GM21723 (cell line): ENCODE results near the gene SIRPD.
"Not testable (repeated sequence)": the region's sequence is repeated elsewhere in the genome, so short reads cannot be mapped to it uniquely, and the experiment has no call there.

Experiments used
- ATAC-seq: cut with Tn5 transposase; IDR thresholded peaks from one replicate; pipeline ENCODE4 v1.9.1; 2021; ENCODE audit warnings: mild to moderate bottlenecking, moderate library complexity; ENCODE audit not compliant: unreplicated experiment

The SIRPD gene

DNA sequence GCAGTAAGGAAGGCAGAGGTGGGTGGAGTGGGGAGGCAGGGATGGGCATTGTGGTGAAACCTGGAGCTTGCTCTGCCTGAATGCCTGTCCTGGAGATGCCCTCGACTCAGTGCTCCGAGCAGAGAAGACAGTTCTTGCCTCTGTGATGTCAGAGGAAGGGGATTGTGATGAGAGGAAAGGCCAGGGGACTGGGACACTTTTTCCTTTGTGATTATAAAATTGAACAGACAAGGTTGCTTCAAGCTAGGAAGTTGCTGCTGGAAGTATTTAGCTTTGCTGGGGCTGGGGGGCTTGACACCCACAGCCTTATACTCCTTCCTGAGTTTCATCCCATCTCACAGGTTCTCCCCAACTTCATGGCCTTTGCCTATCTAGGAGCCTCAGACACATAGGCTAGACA, at the start of gene SIRPD:
TSS of gene SIRPD (minus strand) at position 101 of the 400 bp plus-strand sequence. CDS start at position 49, 52 bp downstream.
- no peak for ATAC-seq

DNA sequence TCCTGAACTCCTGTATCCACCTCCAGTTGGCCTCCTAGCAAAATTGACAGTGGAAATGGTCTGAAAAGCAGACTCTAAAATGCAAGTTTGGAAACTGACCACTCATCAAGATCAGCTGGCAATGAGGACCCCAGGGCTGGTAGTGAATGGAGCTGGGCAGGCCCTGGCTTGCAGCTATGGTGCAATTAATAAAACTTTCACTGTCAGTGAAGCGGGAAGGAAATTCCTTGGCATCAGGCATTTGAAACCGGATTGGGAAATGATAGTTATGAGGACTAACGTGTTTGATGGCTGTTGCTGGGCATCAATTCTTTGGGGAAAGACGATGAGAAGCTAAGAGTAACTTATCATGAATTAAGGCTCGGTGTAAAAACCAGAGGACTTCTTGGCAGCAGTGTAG, 43.2 kb upstream of the SIRPD start:
- ATAC-seq: no peak

DNA sequence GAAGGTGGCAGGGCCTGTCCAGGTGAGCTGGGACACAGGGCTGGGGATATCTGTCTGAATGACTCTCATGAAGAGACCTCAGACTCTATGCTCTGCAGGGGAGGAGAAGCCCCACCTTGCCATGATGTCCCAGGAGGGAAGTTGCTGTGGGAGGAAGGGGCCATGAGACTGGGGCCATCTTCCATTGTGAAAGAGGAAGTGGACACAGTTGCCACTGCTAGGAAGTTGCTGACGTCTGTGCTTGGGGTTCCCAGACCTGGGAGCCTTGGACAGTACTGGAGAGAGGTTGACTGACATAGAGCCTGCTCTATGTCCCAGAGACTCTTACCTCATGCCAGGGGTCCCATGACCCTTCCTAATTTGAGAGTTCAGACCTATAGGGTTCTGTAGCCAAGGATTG, 37.8 kb upstream of the SIRPD start:
- ATAC-seq: no peak

DNA sequence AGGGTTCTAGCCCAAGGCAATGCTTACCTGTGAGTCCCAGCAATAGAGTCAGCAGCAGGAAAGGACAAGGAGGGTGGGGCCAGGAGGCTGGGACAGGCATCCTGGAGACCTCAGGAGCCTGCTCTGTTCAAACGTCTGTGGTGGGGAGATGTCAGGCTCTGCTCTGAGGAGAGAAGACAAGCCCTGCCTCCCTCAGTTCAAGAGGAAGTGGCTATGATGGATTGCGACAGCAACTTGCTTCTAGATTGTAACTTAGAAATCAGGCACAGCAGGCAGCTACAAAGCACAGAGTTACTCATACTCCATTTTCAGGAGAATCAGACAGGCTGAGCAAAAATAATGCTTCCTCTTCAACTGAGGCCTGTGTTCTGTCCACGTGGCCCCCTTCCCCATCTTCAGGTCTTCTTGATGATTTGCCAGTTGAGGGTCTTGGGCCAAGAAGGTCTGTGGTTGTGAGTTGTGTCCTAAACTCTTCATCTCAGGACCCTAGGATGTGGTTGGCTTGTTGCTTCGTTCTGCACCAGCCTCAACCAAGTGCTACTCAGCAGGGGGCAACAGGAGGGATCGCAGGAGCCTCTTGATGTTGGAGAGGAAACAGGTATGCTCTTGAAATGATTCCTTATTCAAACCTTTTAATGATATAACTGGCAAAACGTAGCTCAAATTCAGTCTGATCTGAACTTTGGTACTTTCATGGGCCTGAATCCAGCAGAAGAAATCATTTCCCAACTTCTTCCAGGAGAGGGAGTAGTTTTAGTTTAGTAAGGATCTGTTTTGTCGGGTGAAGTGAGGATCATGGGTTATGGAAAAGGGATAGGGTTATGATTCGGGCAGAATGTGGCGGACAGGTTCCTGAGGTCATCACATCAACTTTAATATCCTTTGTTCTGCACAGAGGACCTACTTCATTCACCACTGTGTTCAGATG, 31.3 kb upstream of the SIRPD start:
- no peak for ATAC-seq

DNA sequence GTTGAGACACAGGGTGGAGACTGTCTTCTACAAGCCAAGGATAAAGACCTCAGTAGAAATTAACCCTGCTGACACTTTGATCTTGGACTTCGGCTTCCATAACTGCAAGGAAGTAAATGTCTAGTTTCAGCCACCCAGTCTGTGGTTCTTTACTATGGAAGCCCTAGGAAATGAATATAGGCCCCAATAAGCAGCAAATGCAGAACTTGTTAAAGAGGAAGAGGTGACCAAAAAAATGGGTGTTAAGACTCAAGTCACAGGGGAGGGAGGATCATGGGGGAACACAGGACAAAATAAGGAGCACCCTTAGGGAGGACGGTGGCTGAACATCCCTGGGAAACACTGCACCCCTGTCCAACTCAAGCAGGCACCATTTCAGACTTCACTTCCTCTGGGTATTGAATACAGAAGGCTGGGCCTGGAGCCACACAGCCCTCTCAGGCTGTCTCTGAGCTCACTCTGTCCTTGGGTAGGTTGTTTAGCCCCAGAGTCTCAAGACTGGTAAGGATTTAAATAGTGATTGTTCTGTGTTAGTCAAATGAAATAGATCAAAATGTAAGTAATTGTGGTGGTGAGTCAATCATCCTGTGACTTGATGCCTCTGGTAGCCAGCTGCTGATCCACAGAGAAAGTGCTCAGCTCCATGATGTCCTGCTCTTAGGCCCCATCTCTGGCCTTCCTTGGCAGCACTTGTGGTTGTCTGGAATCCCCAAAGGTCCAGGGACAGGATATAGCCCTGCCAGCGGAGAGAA, 30.5 kb upstream of the SIRPD start:
- ATAC-seq: no peak

DNA sequence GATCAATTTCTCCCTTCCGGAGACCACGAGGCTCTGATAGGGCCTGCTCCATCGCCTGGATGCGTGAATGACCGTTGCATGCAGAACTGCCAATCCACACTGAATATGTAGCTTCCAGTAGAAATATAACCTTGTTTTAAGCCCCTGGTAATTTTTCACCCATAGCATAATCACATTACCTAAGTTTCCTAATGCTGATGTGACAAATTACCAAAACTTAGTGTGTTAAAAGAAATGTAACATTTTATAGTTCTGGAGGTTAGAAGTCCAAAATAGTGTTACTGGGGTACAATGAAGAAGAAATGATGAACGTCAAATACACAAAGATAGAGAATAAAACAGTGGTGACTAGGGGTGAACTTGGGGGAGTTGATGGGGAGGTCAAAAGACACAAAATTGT, 22.0 kb upstream of the SIRPD start:
- ATAC-seq: no peak

DNA sequence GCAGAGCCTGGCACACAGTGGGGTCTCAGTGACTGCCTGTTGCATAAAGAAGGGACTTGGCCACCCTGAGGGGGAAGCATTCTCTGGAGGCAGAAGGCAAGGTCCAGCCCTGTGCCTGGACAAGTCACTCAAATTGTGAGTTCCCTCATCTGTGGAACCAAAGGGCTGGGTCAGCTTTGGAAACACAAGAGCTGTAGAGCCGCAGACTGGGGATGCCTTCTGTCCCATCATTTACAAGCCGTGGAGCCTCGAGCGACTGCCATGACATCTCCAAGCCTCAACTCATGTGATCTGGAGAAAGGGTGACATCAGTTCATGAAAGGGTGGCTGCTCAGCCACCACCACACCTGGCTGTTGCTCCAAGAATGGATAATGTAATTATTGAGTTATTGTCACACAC, 20.4 kb upstream of the SIRPD start:
- no peak for ATAC-seq

DNA sequence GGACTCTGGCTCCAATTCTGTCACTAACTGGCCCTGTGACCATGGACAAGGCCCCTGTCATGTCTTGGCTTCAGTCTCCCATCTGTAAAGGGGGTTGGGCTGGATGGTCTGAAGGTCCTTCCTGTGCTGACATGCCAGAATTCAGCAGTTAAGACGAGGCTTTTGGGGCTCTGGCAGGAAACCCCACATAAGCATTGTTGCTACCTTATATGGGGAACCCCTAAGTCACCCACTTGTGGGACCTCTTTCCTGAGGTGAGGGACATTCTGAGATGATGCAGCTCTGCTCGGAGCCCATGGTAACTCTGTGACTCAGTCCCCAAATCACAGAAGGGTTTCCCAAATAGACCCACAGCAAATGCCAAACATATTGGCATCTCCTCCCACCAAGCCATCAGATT, 19.8 kb upstream of the SIRPD start:
- ATAC-seq: not testable (repeated sequence)

DNA sequence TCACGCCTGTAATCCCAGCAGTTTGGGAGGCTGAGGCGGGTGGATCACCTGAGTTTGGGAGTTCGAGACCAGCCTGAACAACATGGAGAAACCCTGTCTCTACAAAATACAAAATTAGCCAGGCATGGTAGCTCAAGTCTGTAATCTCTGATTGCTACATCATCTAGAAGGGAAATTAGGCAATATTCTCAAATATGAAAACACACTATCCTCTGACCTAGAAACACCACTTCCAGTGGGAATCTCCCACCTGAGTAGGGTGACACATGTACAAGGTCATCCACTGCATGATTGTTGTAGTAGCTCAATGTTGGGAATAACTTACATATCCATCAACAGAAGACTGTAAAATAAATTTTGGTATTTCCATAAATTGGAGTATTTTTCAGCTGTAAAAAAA, 19.1 kb upstream of the SIRPD start:
- ATAC-seq: no peak

DNA sequence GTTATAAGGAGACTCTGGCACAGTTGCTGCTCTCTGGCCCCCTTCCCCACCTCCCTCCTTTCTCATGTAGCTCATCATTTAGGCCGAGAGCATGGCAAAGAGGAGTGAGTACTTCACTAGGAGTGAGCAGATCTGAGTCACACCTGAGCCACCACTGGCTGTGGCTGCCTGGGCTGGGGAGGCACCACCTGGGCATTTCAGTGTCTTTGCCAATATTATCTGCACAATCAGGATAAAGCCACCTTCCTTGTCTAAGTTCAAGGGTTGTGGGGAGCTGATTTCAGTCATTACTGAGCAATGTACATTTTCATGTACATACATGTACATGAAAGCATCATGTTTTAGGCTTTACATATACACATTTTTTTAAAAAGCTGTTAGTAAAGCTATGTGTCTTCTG, 18.5 kb upstream of the SIRPD start:
- ATAC-seq: not testable (repeated sequence)

DNA sequence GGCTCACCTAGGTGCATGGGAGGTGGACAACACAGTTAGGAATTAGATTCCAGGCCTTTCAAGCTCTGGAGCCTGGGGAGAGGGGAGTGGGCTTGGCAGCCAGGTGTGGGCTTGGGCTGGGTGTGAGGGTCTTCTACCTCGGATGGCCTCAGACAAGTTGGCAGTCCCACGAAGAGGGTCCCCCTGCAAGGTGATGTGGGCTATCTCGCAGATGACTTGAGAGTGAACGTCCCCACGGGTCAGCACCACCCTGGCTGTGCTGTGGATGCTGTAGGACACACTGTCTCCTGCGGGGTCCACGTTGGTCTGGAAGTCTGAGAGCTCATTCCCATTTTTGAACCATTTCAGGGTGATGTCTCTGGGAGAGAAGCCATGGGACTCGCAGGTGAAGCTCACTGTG, 14.1 kb upstream of the SIRPD start:
- ATAC-seq: not testable (repeated sequence)

DNA sequence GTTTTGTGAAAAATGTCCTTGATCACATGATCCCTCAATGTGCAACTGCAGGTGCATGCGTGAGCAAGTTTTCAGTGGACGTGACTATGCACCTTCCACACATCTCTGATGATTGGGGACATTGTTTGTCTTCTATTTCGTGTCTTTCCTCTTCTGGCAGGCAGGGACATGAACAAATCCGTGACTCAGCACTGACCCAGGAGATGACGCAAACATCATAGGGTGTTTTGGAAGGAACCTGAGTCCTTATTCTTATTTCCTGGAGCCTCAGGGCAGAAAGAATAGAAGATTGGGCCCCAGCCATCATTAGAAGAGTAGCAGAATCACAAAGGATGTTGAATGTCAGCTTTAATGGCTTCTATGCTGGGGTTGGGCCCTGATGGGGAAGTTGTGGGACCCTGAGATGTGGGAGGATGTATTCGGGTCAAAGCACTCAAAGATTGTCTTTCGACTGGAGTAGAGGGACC, 11.9 kb upstream of the SIRPD start:
- no peak for ATAC-seq

DNA sequence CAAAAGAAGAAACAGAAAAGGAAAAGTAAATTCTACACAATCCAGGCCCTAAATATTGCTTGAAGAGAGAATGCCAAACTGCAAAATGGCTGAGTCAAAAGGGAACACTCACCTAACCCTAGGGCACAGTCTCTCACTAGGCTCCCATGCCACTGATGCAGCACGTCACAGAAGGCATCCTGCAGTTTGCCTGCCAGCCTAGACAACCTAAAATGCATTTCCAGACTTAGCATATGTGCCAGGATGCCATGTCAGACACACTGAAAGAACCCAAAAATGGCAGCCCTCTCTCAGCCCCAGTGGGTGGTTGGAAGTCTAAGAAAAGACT, 10.6 kb upstream of the SIRPD start:
- ATAC-seq: no peak

DNA sequence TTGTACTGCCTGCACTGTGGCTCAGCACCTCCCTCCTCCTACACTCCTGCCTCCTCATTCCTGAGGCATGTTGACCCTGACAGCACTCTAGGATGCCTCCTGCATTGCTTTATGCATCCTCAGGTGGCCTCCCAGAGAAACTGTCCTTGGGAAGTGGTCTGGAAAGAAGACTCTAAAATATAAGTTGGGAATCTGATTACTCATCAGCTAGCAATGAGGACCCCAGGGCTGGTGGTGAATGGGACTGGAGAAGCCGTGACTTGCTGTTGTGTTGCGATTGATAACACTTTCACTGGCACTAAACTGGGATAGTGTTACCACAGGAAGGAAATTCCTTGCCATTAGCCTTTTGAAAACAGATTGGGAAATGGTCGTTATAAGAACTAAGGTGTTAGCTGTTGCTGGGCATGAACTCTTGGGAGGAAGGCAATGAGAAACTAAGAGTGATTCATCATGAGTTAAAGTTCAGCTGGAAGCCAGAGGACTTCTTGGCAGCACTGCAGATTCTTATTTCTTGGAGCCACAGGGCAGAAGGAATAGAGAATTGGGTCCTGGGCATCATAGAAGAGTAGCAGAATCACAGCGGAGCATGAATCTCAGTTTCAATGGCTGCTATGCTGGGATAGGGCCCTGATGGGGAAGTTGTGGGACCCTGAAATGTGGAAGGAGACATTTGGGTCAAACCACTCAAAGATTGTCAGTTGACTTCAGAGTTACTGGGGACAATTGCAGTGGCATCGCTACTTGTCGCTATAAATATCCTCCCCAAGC, 10.1 kb upstream of the SIRPD start:
- ATAC-seq: no peak

DNA sequence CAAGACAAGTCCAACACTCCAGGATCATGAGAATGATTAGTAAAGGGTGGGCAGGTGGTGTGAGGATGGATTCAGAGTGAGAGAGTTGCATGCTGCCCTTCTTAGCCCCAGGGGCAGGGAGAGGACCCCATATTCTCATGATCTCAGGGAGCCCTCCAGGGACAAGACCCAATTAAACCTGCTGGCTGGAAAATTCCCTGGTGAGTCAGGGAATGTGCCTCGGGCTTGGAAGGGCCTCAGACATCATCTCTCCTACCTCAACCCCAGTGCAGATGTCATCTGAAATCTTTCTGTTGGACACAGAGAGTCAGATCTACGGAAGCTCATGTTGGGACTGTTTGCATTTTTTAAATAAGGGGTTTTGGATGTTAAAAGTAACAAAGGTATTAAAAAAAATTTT, 9.2 kb upstream of the SIRPD start:
- ATAC-seq: no peak

DNA sequence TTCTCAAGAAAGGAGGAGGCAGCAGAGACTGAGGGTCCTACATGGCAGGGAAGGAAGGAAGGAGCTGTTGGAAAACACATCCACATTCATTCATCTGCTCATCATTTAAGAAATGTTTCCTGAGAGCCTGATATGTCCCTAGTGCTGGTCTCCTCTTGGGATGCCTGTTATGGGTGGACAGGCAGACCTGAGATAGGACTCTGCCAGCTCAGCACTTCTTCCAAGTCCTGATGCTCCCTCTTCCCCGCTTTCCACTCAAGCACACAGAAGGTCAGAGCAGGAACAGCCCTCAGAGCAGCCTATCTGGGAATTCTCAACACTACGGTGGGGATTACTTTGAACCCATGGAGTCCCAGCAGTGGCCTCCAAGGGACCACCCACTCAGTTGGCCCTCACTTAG, 8.0 kb upstream of the SIRPD start:
- ATAC-seq: no peak

DNA sequence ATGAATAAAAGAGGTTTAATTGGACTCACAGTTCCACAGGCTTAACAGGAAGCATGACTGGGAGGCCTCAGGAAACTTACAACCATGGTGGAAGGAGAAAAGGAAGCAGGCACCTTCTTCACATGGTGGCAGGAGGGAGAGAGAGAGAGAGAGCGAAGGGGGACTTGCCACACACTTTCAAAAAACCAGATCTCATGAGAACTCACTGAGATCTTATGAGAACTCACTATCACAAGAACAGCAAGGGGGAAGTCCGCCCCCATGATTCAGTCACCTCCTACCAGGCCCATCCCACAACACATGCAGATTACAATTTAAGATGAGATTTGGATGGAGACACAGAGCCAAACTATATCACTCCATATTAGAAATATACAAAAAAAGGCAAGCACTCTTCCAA, 6.1 kb upstream of the SIRPD start:
- ATAC-seq: no peak

DNA sequence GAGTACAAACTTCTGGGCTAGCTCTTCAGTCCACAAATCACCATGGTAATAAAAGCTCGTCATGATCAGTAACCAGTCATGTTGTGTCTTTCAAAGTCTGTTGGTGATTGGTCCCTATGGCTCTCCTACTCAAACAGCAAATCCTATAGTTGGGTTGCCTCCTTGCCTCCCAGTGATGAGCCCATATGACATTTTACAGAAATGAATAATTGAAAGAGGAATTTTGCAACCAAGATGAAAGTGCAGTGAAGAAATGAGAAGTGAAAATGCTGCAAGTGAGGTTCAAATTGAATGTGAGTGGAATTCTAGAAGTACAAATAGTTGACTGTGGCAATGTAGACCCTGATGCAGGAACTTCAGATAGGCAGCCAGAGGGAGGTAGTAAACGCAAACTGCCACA, 5.1 kb upstream of the SIRPD start:
- no peak for ATAC-seq

DNA sequence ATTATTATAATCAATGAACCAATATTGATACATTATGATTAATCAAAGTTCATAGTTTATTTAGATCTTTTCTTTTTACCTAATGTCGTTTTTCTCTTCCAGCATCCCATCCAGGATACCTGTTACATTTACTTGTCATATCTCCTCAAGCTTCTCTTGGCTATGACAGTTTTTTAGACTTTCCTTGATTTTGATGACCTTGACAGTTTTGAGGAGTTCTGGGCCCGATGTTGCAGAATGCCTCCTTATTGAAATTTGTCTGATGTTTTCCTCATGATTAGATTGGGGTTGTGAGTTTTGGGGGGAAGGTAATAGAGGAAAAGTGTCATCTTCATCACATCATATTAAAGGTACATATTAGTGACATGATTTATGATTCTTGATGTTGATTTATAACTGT, 3.8 kb upstream of the SIRPD start:
- ATAC-seq: no peak

DNA sequence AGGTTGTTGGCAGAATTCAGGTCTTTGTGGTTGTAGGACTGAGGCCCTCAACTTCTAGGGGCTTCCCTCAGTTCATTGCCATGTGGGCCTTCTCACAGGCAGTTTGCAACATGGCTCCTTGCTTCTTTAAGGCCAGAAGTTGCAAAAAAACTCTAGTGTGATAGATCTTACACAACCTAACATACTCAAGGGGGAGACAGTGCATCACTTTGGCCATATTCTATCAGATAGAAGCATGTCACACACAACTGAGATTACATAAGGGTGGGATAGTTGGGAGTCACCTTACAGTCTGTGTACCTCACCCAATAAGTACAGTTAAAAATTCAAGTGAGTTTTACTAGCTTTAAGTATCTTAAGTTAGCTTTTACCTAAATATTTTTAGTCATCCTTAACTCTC, 1.6 kb downstream of the SIRPD start:
- no peak for ATAC-seq

DNA sequence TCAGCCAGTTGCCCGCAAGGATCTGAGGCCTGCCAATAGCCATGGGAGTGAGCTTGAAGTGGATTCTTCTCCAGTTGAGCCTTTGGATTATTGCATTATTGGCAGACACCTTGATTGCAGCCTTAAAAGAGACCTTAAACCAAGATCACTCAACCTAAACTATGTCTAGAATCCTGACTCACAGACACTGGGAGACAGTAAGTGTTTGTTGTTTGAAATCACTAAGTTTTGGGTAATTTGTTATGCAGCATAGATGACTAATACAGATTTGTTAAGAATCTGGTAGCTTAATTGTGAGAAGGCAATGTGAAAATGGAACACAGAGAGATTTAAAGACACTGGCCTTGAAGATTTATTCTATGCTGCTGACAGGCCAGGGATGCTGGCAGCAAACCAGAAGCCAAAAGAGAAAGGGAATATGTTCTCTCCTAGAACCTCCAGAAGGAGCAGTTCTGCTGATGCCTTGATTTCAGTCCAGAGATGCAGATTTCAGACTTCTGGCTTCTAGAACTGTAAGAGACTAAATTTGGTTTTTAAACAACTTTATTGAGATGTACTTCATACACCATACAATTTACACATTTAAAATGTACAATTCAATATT, 17.6 kb downstream of the SIRPD start:
- no peak for ATAC-seq
